ENCODE measurements around the gene NF1. TPM values are rescaled to one million over a fixed set of nuclear protein-coding genes. Genes with fewer than 3 reads are reported as not detected.
"Not testable (repeated sequence)": the region's sequence is repeated elsewhere in the genome, so short reads cannot be mapped to it uniquely, and the experiment has no call there.

The NF1 gene
- total RNA-seq, 1 donor, result 67.0 TPM

GRCh38 chr17:31195305-31195704, 100.5 kb downstream of the NF1 start:
- H3K4me2 ChIP-seq (ENCODE audit: insufficient read depth, low read length), result no peak overlapping the region
- H3K9me3 ChIP-seq (ENCODE audit: low read depth, low read length), result no peaks in the 10 kb centered on the region
- H3K27me3 ChIP-seq (ENCODE audit: insufficient read depth, low read length), result no peaks in the 10 kb centered on the region
- DNase-seq (ENCODE audit: insufficient read length, low spot score, missing footprints), result no peak
- no peak overlapping the region for H3K27ac ChIP-seq (ENCODE audit: low read depth, low read length)
- H3K79me2 ChIP-seq (ENCODE audit: insufficient read depth, low read length), result peaks cover 9% of the 10 kb centered on the region
- H3K4me1 ChIP-seq (ENCODE audit: insufficient read depth, low read length), result peaks cover 15% of the 10 kb centered on the region
- TF ChIP-seq, protein P1, sequence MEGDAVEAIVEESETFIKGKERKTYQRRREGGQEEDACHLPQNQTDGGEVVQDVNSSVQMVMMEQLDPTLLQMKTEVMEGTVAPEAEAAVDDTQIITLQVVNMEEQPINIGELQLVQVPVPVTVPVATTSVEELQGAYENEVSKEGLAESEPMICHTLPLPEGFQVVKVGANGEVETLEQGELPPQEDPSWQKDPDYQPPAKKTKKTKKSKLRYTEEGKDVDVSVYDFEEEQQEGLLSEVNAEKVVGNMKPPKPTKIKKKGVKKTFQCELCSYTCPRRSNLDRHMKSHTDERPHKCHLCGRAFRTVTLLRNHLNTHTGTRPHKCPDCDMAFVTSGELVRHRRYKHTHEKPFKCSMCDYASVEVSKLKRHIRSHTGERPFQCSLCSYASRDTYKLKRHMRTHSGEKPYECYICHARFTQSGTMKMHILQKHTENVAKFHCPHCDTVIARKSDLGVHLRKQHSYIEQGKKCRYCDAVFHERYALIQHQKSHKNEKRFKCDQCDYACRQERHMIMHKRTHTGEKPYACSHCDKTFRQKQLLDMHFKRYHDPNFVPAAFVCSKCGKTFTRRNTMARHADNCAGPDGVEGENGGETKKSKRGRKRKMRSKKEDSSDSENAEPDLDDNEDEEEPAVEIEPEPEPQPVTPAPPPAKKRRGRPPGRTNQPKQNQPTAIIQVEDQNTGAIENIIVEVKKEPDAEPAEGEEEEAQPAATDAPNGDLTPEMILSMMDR (IDR thresholded peaks at IDR 0.05; ENCODE audit: extremely low read depth, low read depth, low read length), result no peak
- no peak overlapping the region for H2AFZ ChIP-seq (ENCODE audit: low read length)
- no peaks in the 10 kb centered on the region for H4K20me1 ChIP-seq (ENCODE audit: insufficient read depth, low read length)
- peaks cover 5% of the 10 kb centered on the region for H3K36me3 ChIP-seq (ENCODE audit: insufficient read depth, low read length)
- H3K4me3 ChIP-seq (ENCODE audit: insufficient read depth, low read length), result no peak overlapping the region

- H3K9me3 ChIP-seq (ENCODE audit: low read depth, low read length), result no peaks in the 10 kb centered on the region
- peaks cover 11% of the 10 kb centered on the region for H3K36me3 ChIP-seq (ENCODE audit: insufficient read depth, low read length)
- no peaks in the 10 kb centered on the region for H4K20me1 ChIP-seq (ENCODE audit: insufficient read depth, low read length)
- peak overlapping the region; percentile 15 for H3K4me2 ChIP-seq (ENCODE audit: insufficient read depth, low read length)
- no peaks in the 10 kb centered on the region for H3K27me3 ChIP-seq (ENCODE audit: insufficient read depth, low read length)
- no peak for DNase-seq (ENCODE audit: insufficient read length, low spot score, missing footprints)
- H3K4me1 ChIP-seq (ENCODE audit: insufficient read depth, low read length), result peaks cover 14% of the 10 kb centered on the region
- no peak overlapping the region for H3K4me3 ChIP-seq (ENCODE audit: insufficient read depth, low read length)
- TF ChIP-seq, protein P1 (IDR thresholded peaks at IDR 0.05; ENCODE audit: extremely low read depth, low read depth, low read length), result no peak
- peak overlapping the region; percentile 15 for H3K27ac ChIP-seq (ENCODE audit: low read depth, low read length)
- no peak overlapping the region for H2AFZ ChIP-seq (ENCODE audit: low read length)
- peaks cover 11% of the 10 kb centered on the region for H3K79me2 ChIP-seq (ENCODE audit: insufficient read depth, low read length)
Observed at GRCh38 chr17:31198026-31198425, 103.2 kb downstream of the NF1 start.

DNA sequence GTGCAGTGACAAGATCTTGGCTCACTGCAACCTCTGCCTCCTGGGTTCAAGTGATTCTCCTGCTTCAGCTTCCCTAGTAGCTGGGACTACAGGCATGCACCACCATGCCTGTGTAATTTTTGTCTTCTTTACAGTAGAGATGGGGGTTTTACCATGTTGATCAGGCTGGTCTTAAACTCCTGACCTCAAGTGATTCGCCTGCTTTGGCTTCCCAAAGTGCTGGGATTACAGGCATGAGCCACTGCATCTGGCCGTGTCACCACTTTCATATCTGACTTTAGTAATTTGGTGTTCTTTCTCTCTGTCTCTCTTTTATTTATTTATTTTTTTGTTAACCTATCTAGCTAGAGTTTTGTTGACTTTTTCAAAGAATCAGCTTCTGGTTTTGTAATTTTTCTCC, 103.9 kb downstream of the NF1 start:
- H2AFZ ChIP-seq (ENCODE audit: low read length); H4K20me1 ChIP-seq (ENCODE audit: insufficient read depth, low read length); H3K27me3 ChIP-seq (ENCODE audit: insufficient read depth, low read length); DNase-seq (ENCODE audit: insufficient read length, low spot score, missing footprints); H3K9me3 ChIP-seq (ENCODE audit: low read depth, low read length); H3K4me3 ChIP-seq (ENCODE audit: insufficient read depth, low read length): not testable (repeated sequence)
- Histone ChIP-seq H3K36me3 (ENCODE audit: insufficient read depth, low read length) (peaks cover 12% of the 10 kb centered on the region), H3K4me1 (ENCODE audit: insufficient read depth, low read length) (peaks cover 14% of the 10 kb centered on the region), H3K27ac (ENCODE audit: low read depth, low read length) (peak overlapping the region; percentile 15), H3K4me2 (ENCODE audit: insufficient read depth, low read length) (peak overlapping the region; percentile 15), H3K79me2 (ENCODE audit: insufficient read depth, low read length) (peaks cover 11% of the 10 kb centered on the region)

DNA sequence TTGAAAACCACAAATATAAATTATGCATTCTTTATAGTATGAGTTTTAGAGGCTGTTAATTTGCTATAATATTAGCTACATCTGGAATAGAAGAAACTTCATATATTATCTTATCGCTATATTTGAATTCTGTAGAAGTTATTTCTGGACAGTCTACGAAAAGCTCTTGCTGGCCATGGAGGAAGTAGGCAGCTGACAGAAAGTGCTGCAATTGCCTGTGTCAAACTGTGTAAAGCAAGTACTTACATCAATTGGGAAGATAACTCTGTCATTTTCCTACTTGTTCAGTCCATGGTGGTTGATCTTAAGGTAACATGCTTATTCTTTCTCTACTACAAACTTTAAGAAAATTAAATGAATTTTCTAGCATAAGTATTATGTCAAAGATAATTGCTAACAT, 105.5 kb downstream of the NF1 start:
- peaks cover 11% of the 10 kb centered on the region for H3K79me2 ChIP-seq (ENCODE audit: insufficient read depth, low read length)
- H3K36me3 ChIP-seq (ENCODE audit: insufficient read depth, low read length), result peaks cover 12% of the 10 kb centered on the region
- H3K4me1 ChIP-seq (ENCODE audit: insufficient read depth, low read length), result peaks cover 14% of the 10 kb centered on the region
- H3K27me3 ChIP-seq (ENCODE audit: insufficient read depth, low read length), result no peaks in the 10 kb centered on the region
- H3K9me3 ChIP-seq (ENCODE audit: low read depth, low read length), result no peaks in the 10 kb centered on the region
- no peak for DNase-seq (ENCODE audit: insufficient read length, low spot score, missing footprints)
- no peak overlapping the region for H3K4me3 ChIP-seq (ENCODE audit: insufficient read depth, low read length)
- H3K4me2 ChIP-seq (ENCODE audit: insufficient read depth, low read length), result no peak overlapping the region
- H4K20me1 ChIP-seq (ENCODE audit: insufficient read depth, low read length), result no peaks in the 10 kb centered on the region
- TF ChIP-seq, protein P1 (IDR thresholded peaks at IDR 0.05; ENCODE audit: extremely low read depth, low read depth, low read length), result no peak
- no peak overlapping the region for H3K27ac ChIP-seq (ENCODE audit: low read depth, low read length)
- H2AFZ ChIP-seq (ENCODE audit: low read length), result no peak overlapping the region
